GM12878 (cell line): ENCODE data around the gene DDX50. TPM values are rescaled to one million over a fixed set of nuclear protein-coding genes. Genes with fewer than 3 reads are reported as not detected.

Experiments used
- ASH2L ChIP-seq: fragments of 300-600, 200-600 bp; sonication (generic); IDR thresholded peaks from 2 replicates; pipeline ENCODE4 v1.6.1; 2017; ENCODE audit warnings: low read depth, mild to moderate bottlenecking, borderline replicate concordance
- ATF7 ChIP-seq: fragments of 450-650 bp; IDR thresholded peaks from 2 replicates; pipeline ENCODE4 v1.6.1; 2016; ENCODE audit warnings: low read depth, mild to moderate bottlenecking
- CBFB ChIP-seq: IDR thresholded peaks from 2 replicates; pipeline ENCODE4 v1.6.1; 2016; ENCODE audit warnings: antibody characterized with exemption, low read depth
- CHD1 ChIP-seq: IDR thresholded peaks from 2 replicates; pipeline ENCODE4 v1.6.1; 2012; ENCODE audit warnings: low read depth, low read length, improper control_type of control experiment
- E2F4 ChIP-seq: IDR thresholded peaks from 2 replicates; pipeline ENCODE4 v1.6.1; 2012; ENCODE audit warnings: low read depth, low read length, improper control_type of control experiment
- EED ChIP-seq: sonication (generic); IDR thresholded peaks from 2 replicates; pipeline ENCODE4 v1.6.1; 2016; ENCODE audit warnings: antibody characterized with exemption, low read depth
- EP300 ChIP-seq, 2 experiments: fragments of 150-350 bp in 1 of 2; IDR thresholded peaks; 2 replicates each; pipeline ENCODE4 v1.6.1; 2011 to 2012; ENCODE audit warnings: low read depth in 2 of 2, low read length in 2 of 2, borderline replicate concordance in 1 of 2, improper control_type of control experiment in 1 of 2, inconsistent platforms in 1 of 2; ENCODE audit not compliant: control insufficient read depth in 1 of 2
- ESRRA ChIP-seq: IDR thresholded peaks from 2 replicates; pipeline ENCODE4 v1.6.1; 2012; ENCODE audit warnings: mild to moderate bottlenecking, low read length, improper control_type of control experiment
- EZH2 ChIP-seq: IDR thresholded peaks from 2 replicates; pipeline ENCODE4 v1.6.1; 2012; ENCODE audit warnings: low read depth, mild to moderate bottlenecking, control low read depth, inconsistent platforms, low read length, borderline replicate concordance; ENCODE audit not compliant: control insufficient read depth
- FOXK2 ChIP-seq: fragments of 450-650 bp; IDR thresholded peaks from 2 replicates; pipeline ENCODE4 v1.6.1; 2017; ENCODE audit warnings: mild to moderate bottlenecking, moderate library complexity
- FOXM1 ChIP-seq: IDR thresholded peaks from 2 replicates; pipeline ENCODE4 v1.6.1; 2012; ENCODE audit warnings: low read depth, mild to moderate bottlenecking, inconsistent platforms, low read length, moderate library complexity
- HDAC6 ChIP-seq: fragments of 200-600 bp; sonication (generic); IDR thresholded peaks from one replicate; pipeline ENCODE4 v1.8.0; 2017; ENCODE audit warnings: antibody characterized with exemption; ENCODE audit not compliant: unreplicated experiment
- IRF3 ChIP-seq: fragments of 450-650 bp; IDR thresholded peaks from 2 replicates; pipeline ENCODE4 v1.6.1; 2014; ENCODE audit warnings: mild to moderate bottlenecking
- MTA2 ChIP-seq: fragments of 450-650 bp; IDR thresholded peaks from 2 replicates; pipeline ENCODE4 v1.6.1; 2016; ENCODE audit warnings: low read depth, mild to moderate bottlenecking, moderate library complexity
- MTA3 ChIP-seq: IDR thresholded peaks from 2 replicates; pipeline ENCODE4 v1.6.1; 2012; ENCODE audit warnings: low read length, inconsistent platforms, borderline replicate concordance
- MYC ChIP-seq: IDR thresholded peaks from 2 replicates; pipeline ENCODE4 v1.6.1; 2011; ENCODE audit warnings: mild to moderate bottlenecking, low read length, moderate library complexity, inconsistent platforms; ENCODE audit not compliant: insufficient read depth, insufficient replicate concordance, insufficient read length, severe bottlenecking
- NFYB ChIP-seq: IDR thresholded peaks from 2 replicates; pipeline ENCODE4 v1.6.1; 2011; ENCODE audit warnings: low read depth, mild to moderate bottlenecking, low read length, improper control_type of control experiment, moderate library complexity; ENCODE audit not compliant: insufficient read depth
- POLR2AphosphoS2 ChIP-seq: IDR thresholded peaks from 2 replicates; pipeline ENCODE4 v1.6.1; 2011; ENCODE audit warnings: low read depth, mild to moderate bottlenecking, low read length, improper control_type of control experiment, moderate library complexity
- RAD21 ChIP-seq: IDR thresholded peaks from 2 replicates; pipeline ENCODE4 v1.6.1; 2011; ENCODE audit warnings: mild to moderate bottlenecking, low read depth, low read length, moderate library complexity; ENCODE audit not compliant: insufficient read depth
- RAD51 ChIP-seq: fragments of 450-650 bp; IDR thresholded peaks from 2 replicates; pipeline ENCODE4 v1.6.1; 2016; ENCODE audit warnings: moderate library complexity, mild to moderate bottlenecking, inconsistent platforms
- STAT1 ChIP-seq: fragments of 450-650 bp; conservative IDR thresholded peaks from 2 replicates; pipeline ENCODE4 v1.6.1; 2014; ENCODE audit warnings: antibody characterized with exemption, mild to moderate bottlenecking
- STAT3 ChIP-seq: IDR thresholded peaks from 2 replicates; pipeline ENCODE4 v1.6.1; 2011; ENCODE audit warnings: low read depth, low read length, improper control_type of control experiment
- TBL1XR1 ChIP-seq: IDR thresholded peaks from 2 replicates; pipeline ENCODE4 v1.6.1; 2012; ENCODE audit warnings: low read depth, low read length, improper control_type of control experiment
- TCF12 ChIP-seq: IDR thresholded peaks from 2 replicates; pipeline ENCODE4 v1.6.1; 2011; ENCODE audit warnings: low read depth, mild to moderate bottlenecking, low read length
- ZBTB11 ChIP-seq: fragments of 450-650 bp; formaldehyde crosslinking; IDR thresholded peaks from 2 replicates; pipeline ENCODE4 v1.5.0; 2022; ENCODE audit warnings: mild to moderate bottlenecking, missing genetic modification characterization
- polyA plus RNA-seq, 11 experiments: library from polyadenylated mRNA; depleted of rRNA in 4 of 11; unstranded in 6 of 11; stranded (reverse) in 5 of 11; fragments of >200 nt; fragmentation: Nextera tagmentation in 4 of 11; fragmentation: Illumina TruSeq in 1 of 11; extraction: Ambion mirVana in 4 of 11; extraction: Trizol in 1 of 11; gene quantifications; 1 replicate in 1 of 11; 2 replicates in 10 of 11; pipeline versions ENCODE4 v1.2.1 to v1.2.3, GENCODE V29; 2011 to 2016; ENCODE audit warnings: inconsistent platforms in 2 of 11, missing spikeins in 2 of 11, low read depth in 1 of 11
- total RNA-seq, 4 experiments: library from RNA; depleted of rRNA in 3 of 4; stranded (reverse); fragments of >200 nt in 3 of 4; fragmentation: Illumina TruSeq in 1 of 4; extraction: Trizol in 1 of 4; gene quantifications; 2 replicates each; pipeline versions ENCODE4 v1.2.1 to v1.2.3, GENCODE V29; 2013 to 2021

DDX50 gene
- total and polyA plus RNA-seq, 10 of the 15 experiments (the other 5 are each of a cell fraction or from before 2014, with no cell fraction given), result 24.9 to 52.0 (median 36.8) TPM

- TF ChIP-seq IRF3 (no peak), EP300 (IDR thresholded peaks at IDR 0.05; ENCODE audit: borderline replicate concordance in 1 of 2, control insufficient read depth in 1 of 2, low read depth in 2 of 2, low read length in 2 of 2) (0 out of 4 replicates have a peak, but pooled peaks of 1 of the 2 experiments have one; percentile 24), TCF12 (no peak), E2F4 (no peak), FOXM1 (peak; percentile 58; the same call in 1 of the 2 replicates), RAD51 (no peak), MTA2 (no peak), STAT3 (no peak), EZH2 (no peak), ATF7 (peak; percentile 19; the same call in 1 of the 2 replicates), ZBTB11 (CRISPR knock-in tag) (no peak), POLR2AphosphoS2 (peak; percentile 57; the same call in 1 of the 2 replicates), TBL1XR1 (no peak), ASH2L (no peak), EED (peak; percentile 81), MTA3 (no peak), NFYB (peak; percentile 96), MYC (no peak), CHD1 (no peak), STAT1 (peak; percentile 65; the same call in 1 of the 2 replicates), RAD21 (peak; percentile 20; the same call in 1 of the 2 replicates), CBFB (peak; percentile 66), ESRRA (no peak), HDAC6 (peak; percentile 50), FOXK2 (no peak)
Measured at GRCh38 chr10:68988530-68989316, 87.6 kb downstream of the DDX50 start, which contains the start of gene KIFBP (continued).
